IPS-18a (cell line): Measurements from ENCODE around the gene STUB1.
A peak's percentile ranks its signal among the peaks of the same experiment; 100 is the strongest.
"Not testable (repeated sequence)": the region's sequence is repeated elsewhere in the genome, so short reads cannot be mapped to it uniquely, and the experiment has no call there.

Experiments used
- H3K27ac ChIP-seq: one replicate; pipeline ENCODE4 v1.5.1; 2013; ENCODE audit warnings: low read length
- H3K27me3 ChIP-seq: one replicate; pipeline ENCODE4 v1.6.1; 2013; ENCODE audit warnings: mild to moderate bottlenecking, low read length; ENCODE audit not compliant: control insufficient read depth, insufficient read depth
- H3K36me3 ChIP-seq: one replicate; pipeline ENCODE4 v1.6.1; 2013; ENCODE audit warnings: low read depth, low read length; ENCODE audit not compliant: control insufficient read depth
- H3K4me1 ChIP-seq: one replicate; pipeline ENCODE4 v1.6.1; 2013; ENCODE audit warnings: low read depth, low read length; ENCODE audit not compliant: control insufficient read depth
- H3K4me3 ChIP-seq: one replicate; pipeline ENCODE4 v1.5.1; 2013; ENCODE audit warnings: low read length
- H3K9ac ChIP-seq: one replicate; pipeline ENCODE4 v1.6.1; 2013; ENCODE audit warnings: mild to moderate bottlenecking, low read length, moderate library complexity
- H3K9me3 ChIP-seq: one replicate; pipeline ENCODE4 v1.6.1; 2013; ENCODE audit warnings: low read depth, low read length; ENCODE audit not compliant: control insufficient read depth

Gene STUB1

DNA sequence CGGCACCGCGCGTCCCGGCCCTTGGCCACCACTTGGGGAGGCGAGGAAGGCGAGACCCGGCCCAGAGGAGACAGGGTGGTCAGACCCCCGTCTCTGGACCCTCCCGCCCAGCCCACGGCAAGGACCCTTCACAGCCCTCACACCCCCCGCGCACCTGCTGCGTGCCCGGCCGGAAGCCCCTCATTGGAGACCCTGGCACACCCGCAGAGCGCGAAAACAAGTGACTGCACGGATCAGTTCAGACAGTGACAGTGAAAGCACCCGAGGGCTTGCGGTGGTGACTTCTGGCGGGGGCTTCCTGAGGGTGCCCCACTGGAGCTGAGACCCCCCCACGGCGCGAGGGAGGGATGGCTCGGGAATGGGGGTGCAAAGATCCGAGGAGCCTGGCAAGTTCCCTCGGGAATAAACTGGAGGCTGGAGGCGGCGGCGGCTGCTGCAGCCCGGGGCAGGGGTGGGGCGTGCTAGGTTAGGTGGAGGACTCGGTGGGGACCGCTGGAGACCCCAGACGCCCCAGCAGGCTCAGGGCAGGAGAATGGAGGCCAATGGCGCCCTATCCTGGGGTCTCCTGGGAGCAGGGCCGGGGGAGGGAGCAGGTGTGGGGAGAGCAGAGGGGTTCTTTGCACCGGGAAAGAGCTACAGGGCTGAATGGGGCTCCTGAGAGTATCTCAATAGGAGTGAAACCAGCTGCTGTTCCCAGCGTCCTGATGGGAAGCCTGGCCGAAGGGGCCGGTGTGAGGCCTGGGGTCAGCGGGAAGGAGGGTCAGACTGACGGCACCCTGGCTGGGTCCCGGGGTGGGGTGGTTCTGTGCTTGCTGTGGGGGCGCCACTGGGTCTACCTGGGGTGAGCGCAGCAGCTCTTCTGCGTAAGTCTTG, 26.2 kb downstream of the STUB1 start:
- Histone ChIP-seq H3K27me3 (peaks cover 83% of the 10 kb centered on the region), H3K4me1 (no peaks in the 10 kb centered on the region), H3K9me3 (no peaks in the 10 kb centered on the region), H3K4me3 (peak overlapping the region; percentile 39), H3K36me3 (no peaks in the 10 kb centered on the region), H3K27ac (no peak overlapping the region), H3K9ac (no peak overlapping the region)

DNA sequence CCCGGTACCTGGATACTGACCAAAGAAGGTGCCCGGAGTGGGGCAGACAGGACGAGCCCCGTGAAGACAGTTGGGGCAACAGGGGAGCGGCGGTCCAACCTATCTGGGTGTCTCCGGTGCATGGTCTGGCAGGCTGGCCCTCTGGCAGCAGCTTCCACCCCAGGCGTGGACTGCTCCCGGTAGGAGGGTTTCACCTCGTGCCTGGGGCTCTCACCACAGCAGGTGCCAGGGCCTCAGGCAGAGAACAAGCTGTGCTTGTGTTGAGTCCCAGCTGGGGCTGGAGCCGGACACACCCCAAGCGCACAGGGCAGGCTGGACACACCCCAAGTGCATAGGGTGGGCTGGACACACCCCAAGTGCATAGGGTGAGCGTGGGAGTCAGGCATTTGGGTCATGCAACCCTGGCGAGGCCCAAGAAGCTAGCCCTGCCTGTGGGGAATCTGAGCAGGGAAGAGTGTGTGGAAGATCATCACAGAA, 26.9 kb downstream of the STUB1 start:
- Histone ChIP-seq H3K9me3 (no peaks in the 10 kb centered on the region), H3K4me3 (no peak overlapping the region), H3K27me3 (peaks cover 78% of the 10 kb centered on the region), H3K9ac (no peak overlapping the region), H3K27ac (no peak overlapping the region), H3K36me3 (no peaks in the 10 kb centered on the region), H3K4me1 (no peaks in the 10 kb centered on the region)

- H3K27ac ChIP-seq = no peak overlapping the region
- H3K4me3 ChIP-seq = no peak overlapping the region
- no peak overlapping the region for H3K9ac ChIP-seq
- no peaks in the 10 kb centered on the region for H3K4me1 ChIP-seq
- peaks cover 77% of the 10 kb centered on the region for H3K27me3 ChIP-seq
- no peaks in the 10 kb centered on the region for H3K9me3 ChIP-seq
- no peaks in the 10 kb centered on the region for H3K36me3 ChIP-seq
Measured at GRCh38 chr16:708019-708418, 27.8 kb downstream of the STUB1 start.

GRCh38 chr16:708959-709358, 28.7 kb downstream of the STUB1 start:
- Histone ChIP-seq H3K9me3 (no peaks in the 10 kb centered on the region), H3K4me3 (no peak overlapping the region), H3K36me3 (no peaks in the 10 kb centered on the region), H3K4me1 (no peaks in the 10 kb centered on the region), H3K27ac (no peak overlapping the region), H3K9ac (no peak overlapping the region), H3K27me3 (peaks cover 74% of the 10 kb centered on the region)

DNA sequence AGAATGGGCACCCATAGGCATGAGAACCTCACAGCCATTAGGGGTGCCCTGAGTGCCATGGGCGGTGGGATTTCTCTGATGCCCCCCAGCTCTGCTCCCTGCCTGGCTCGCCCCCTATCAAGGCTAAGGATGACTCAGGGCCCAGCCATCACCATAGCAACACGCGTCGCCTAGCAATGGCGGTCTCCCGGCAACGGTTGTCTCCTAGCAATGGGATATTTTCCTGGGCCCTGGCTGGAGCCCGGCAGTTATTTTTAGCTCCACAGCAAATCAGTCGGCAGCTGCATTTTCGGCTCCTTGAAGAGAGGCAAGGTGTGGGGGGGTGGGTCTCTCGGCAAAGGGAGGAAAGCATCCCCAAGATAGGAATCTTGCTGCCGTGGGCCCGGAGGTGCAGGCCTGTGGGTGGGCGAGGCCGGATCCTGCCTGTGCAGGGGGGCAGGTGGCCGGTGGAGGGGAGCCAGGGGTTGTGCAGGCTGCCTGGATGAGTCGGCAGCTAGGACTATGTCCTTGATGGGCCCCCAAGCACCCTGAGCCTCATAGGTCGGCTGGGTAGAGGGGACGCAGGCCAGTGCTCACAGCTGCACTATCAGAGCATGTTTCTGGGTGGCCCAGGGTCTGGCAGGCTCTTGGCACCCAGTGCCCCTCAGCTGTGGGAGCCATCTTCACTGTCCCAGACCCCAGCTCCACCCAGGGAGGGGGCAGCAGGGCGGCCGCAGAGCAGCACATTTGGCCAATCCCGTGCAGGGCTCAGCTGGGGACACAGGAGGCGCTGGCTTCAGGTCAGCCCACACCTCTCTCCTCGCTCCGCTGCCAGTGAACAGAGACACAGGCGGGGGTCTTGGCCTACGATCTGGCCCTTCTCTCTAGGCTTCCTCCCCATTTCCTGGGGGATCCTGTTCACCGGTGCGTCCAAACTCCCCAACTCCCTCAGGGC, 29.6 kb downstream of the STUB1 start:
- H3K27me3 ChIP-seq = peaks cover 71% of the 10 kb centered on the region

GRCh38 chr16:710500-711075, 30.4 kb downstream of the STUB1 start:
- no peaks in the 10 kb centered on the region for H3K36me3 ChIP-seq
- H3K4me3 ChIP-seq = no peak overlapping the region
- no peak overlapping the region for H3K9ac ChIP-seq
- peaks cover 68% of the 10 kb centered on the region for H3K27me3 ChIP-seq
- H3K27ac ChIP-seq = no peak overlapping the region
- H3K4me1 ChIP-seq = no peaks in the 10 kb centered on the region
- H3K9me3 ChIP-seq = no peaks in the 10 kb centered on the region

More for the DNA sequence above, 29.6 kb downstream of the STUB1 start:
- Histone ChIP-seq H3K27ac (no peak overlapping the region), H3K4me3 (no peak overlapping the region), H3K9me3 (no peaks in the 10 kb centered on the region), H3K36me3 (no peaks in the 10 kb centered on the region), H3K9ac (peak overlapping the region; percentile 7), H3K4me1 (no peaks in the 10 kb centered on the region)

- Histone ChIP-seq H3K4me1 (peaks cover 3% of the 10 kb centered on the region), H3K9me3 (no peaks in the 10 kb centered on the region), H3K4me3 (no peak overlapping the region), H3K36me3 (no peaks in the 10 kb centered on the region), H3K9ac (no peak overlapping the region), H3K27me3 (peaks cover 70% of the 10 kb centered on the region), H3K27ac (no peak overlapping the region)
Measured at GRCh38 chr16:711084-711483, 30.9 kb downstream of the STUB1 start.

GRCh38 chr16:711548-712320, 31.5 kb downstream of the STUB1 start:
- Histone ChIP-seq H3K4me3 (no peak overlapping the region), H3K27ac (no peak overlapping the region), H3K4me1 (peaks cover 9% of the 10 kb centered on the region), H3K9ac (no peak overlapping the region), H3K36me3 (no peaks in the 10 kb centered on the region), H3K9me3 (no peaks in the 10 kb centered on the region), H3K27me3 (peaks cover 70% of the 10 kb centered on the region)

DNA sequence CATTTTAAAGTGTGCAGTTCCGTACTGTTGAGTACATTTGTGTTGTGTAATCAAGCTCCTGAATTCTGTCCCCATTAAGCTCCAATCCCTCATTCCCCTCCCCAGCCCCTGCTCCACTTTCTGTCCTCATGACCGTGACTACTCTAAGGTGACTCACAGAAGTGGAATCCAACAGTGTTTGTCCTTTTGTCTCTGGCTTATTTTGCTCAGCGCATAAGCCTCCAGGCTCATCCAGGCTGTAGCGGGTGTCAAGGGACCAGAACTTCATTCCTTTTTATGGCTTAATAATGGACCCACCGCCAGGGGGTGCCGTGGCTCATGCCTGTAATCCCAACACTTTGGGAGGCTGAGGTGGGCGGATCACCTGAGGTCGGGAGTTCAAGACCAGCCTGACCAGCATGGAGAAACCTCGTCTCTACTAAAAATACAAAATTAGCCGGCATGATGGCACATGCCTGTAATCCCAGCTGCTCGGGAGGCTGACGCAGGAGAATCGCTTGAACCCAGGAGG, 32.6 kb downstream of the STUB1 start:
- not testable (repeated sequence) for H3K4me3 ChIP-seq, H3K4me1 ChIP-seq, H3K36me3 ChIP-seq, H3K27ac ChIP-seq, H3K9me3 ChIP-seq, H3K9ac ChIP-seq
- peaks cover 60% of the 10 kb centered on the region for H3K27me3 ChIP-seq

DNA sequence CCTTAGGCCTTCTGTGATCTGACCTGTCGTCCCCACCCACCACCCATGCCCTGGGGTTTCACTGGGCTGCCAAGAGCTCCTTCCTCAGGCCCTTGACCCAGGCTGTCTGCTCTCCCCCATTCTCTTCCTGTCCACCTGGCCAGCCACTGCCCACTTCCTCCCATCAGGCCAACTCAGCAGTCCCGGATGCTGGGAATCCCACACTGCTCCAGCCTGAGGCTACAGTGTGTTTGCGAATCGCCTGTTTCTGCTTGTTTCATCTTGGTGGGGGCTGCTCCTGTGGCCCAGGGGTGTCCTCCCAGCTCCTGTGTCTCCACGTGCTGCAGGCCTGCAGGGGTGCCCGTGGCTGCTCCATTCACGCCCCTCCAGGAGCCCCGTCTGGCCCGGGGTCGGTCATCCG, 33.9 kb downstream of the STUB1 start:
- no peak overlapping the region for H3K27ac ChIP-seq

More for the DNA sequence above, 33.9 kb downstream of the STUB1 start:
- Histone ChIP-seq H3K36me3 (no peaks in the 10 kb centered on the region), H3K9me3 (no peaks in the 10 kb centered on the region), H3K27me3 (peaks cover 47% of the 10 kb centered on the region), H3K9ac (no peak overlapping the region), H3K4me1 (peaks cover 9% of the 10 kb centered on the region), H3K4me3 (no peak overlapping the region)
